ENCODE measurements around the gene CHL1.
"Not testable (repeated sequence)": the region's sequence is repeated elsewhere in the genome, so short reads cannot be mapped to it uniquely, and the experiment has no call there.

CHL1 gene

GRCh38 chr3:332701-333100, 136.1 kb downstream of the CHL1 start:
- DNase-seq (ENCODE audit: insufficient read length, low spot score) (no peak), FAIRE-seq (no peak)

- FAIRE-seq (no peak), DNase-seq (ENCODE audit: insufficient read length, low spot score) (no peak)
Measured at GRCh38 chr3:335240-335639, 138.7 kb downstream of the CHL1 start.

- no peak for DNase-seq (ENCODE audit: insufficient read length, low spot score)
- FAIRE-seq: no peak
Measured at GRCh38 chr3:339351-339750, 142.8 kb downstream of the CHL1 start.

- no peak for DNase-seq (ENCODE audit: insufficient read length, low spot score)
- no peak for FAIRE-seq
Measured at GRCh38 chr3:341998-342397, 145.4 kb downstream of the CHL1 start.

- no peak for FAIRE-seq
Measured at GRCh38 chr3:346186-346585, 149.6 kb downstream of the CHL1 start.

GRCh38 chr3:347581-347980, 151.0 kb downstream of the CHL1 start:
- FAIRE-seq: no peak

More at GRCh38 chr3:346186-346585, 149.6 kb downstream of the CHL1 start:
- no peak for DNase-seq (ENCODE audit: insufficient read length, low spot score)

GRCh38 chr3:350871-351371, 154.4 kb downstream of the CHL1 start:
- DNase-seq (ENCODE audit: insufficient read length, low spot score) (no peak), FAIRE-seq (no peak)

More at GRCh38 chr3:347581-347980, 151.0 kb downstream of the CHL1 start:
- DNase-seq (ENCODE audit: insufficient read length, low spot score): no peak

GRCh38 chr3:352599-352998, 156.0 kb downstream of the CHL1 start:
- FAIRE-seq (no peak), DNase-seq (ENCODE audit: insufficient read length, low spot score) (no peak)

- FAIRE-seq: no peak
Measured at GRCh38 chr3:353191-353739, 156.7 kb downstream of the CHL1 start.

GRCh38 chr3:354432-354831, 157.9 kb downstream of the CHL1 start:
- no peak for FAIRE-seq
- DNase-seq (ENCODE audit: insufficient read length, low spot score): peak; percentile 3

More at GRCh38 chr3:353191-353739, 156.7 kb downstream of the CHL1 start:
- DNase-seq (ENCODE audit: insufficient read length, low spot score): no peak

GRCh38 chr3:355622-356021, 159.1 kb downstream of the CHL1 start:
- FAIRE-seq (no peak), DNase-seq (ENCODE audit: insufficient read length, low spot score) (no peak)

- FAIRE-seq (no peak), DNase-seq (ENCODE audit: insufficient read length, low spot score) (no peak)
Measured at GRCh38 chr3:356952-357351, 160.4 kb downstream of the CHL1 start.

GRCh38 chr3:359672-360071, 163.1 kb downstream of the CHL1 start:
- FAIRE-seq: no peak

GRCh38 chr3:362681-363338, 166.2 kb downstream of the CHL1 start:
- FAIRE-seq (no peak), DNase-seq (ENCODE audit: insufficient read length, low spot score) (no peak)

More at GRCh38 chr3:359672-360071, 163.1 kb downstream of the CHL1 start:
- no peak for DNase-seq (ENCODE audit: insufficient read length, low spot score)

- FAIRE-seq (no peak), DNase-seq (ENCODE audit: insufficient read length, low spot score) (no peak)
Measured at GRCh38 chr3:364287-364686, 167.7 kb downstream of the CHL1 start.

GRCh38 chr3:365268-365667, 168.7 kb downstream of the CHL1 start:
- FAIRE-seq: no peak
- DNase-seq (ENCODE audit: insufficient read length, low spot score): no peak

GRCh38 chr3:366253-366652, 169.7 kb downstream of the CHL1 start:
- not testable (repeated sequence) for FAIRE-seq; DNase-seq (ENCODE audit: insufficient read length, low spot score)

- DNase-seq (ENCODE audit: insufficient read length, low spot score): no peak
- FAIRE-seq: no peak
Measured at GRCh38 chr3:373193-373779, 176.7 kb downstream of the CHL1 start.

GRCh38 chr3:374459-374858, 177.9 kb downstream of the CHL1 start:
- FAIRE-seq: no peak
- DNase-seq (ENCODE audit: insufficient read length, low spot score): no peak

- no peak for FAIRE-seq
Measured at GRCh38 chr3:377158-377561, 180.6 kb downstream of the CHL1 start.

GRCh38 chr3:380801-381200, 184.2 kb downstream of the CHL1 start:
- FAIRE-seq: no peak
- no peak for DNase-seq (ENCODE audit: insufficient read length, low spot score)

More at GRCh38 chr3:377158-377561, 180.6 kb downstream of the CHL1 start:
- no peak for DNase-seq (ENCODE audit: insufficient read length, low spot score)

GRCh38 chr3:385151-385550, 188.6 kb downstream of the CHL1 start:
- DNase-seq (ENCODE audit: insufficient read length, low spot score) (no peak), FAIRE-seq (no peak)
